DMS153 (cell line): ENCODE results near the gene ASMT.
"Not testable (repeated sequence)": the region's sequence is repeated elsewhere in the genome, so short reads cannot be mapped to it uniquely, and the experiment has no call there.

Source experiments
- DNase-seq: peaks from one replicate; lab custom pipeline; 2025; lab: John Stamatoyannopoulos, UW

ASMT gene

GRCh38 chrX:1614927-1615326 lies at the start of gene ASMT:
TSS of gene ASMT (plus strand) at chrX:1615059. CDS start at chrX:1615200, 141 bp downstream.
- DNase-seq: no peak

- DNase-seq: not testable (repeated sequence)
These were observed 40.7 kb upstream of the ASMT start for GRCh38 chrX:1574181-1574580.

GRCh38 chrX:1576201-1576992 lies 38.5 kb upstream of the ASMT start:
- DNase-seq: no peak

GRCh38 chrX:1577845-1578244 lies 37.0 kb upstream of the ASMT start:
- no peak for DNase-seq

GRCh38 chrX:1578511-1579173 lies 36.2 kb upstream of the ASMT start:
- DNase-seq: no peak

GRCh38 chrX:1581132-1581531 lies 33.7 kb upstream of the ASMT start:
- DNase-seq: peak; percentile 1

GRCh38 chrX:1582686-1583437 lies 32.0 kb upstream of the ASMT start:
- peak; percentile 64 for DNase-seq

- DNase-seq: no peak
These were observed 30.4 kb upstream of the ASMT start for GRCh38 chrX:1584237-1585011.

- no peak for DNase-seq
These were observed 27.7 kb upstream of the ASMT start for GRCh38 chrX:1587161-1587560.

- no peak for DNase-seq
These were observed 25.3 kb upstream of the ASMT start for GRCh38 chrX:1589356-1590130.

- peak; percentile 75 for DNase-seq
These were observed 23.6 kb upstream of the ASMT start, which contains the start of gene AKAP17A for GRCh38 chrX:1591102-1591862. TSS of gene AKAP17A (plus strand) at chrX:1591604. CDS start at chrX:1593463, 1,859 bp downstream.

- no peak for DNase-seq
These were observed 22.9 kb upstream of the ASMT start for GRCh38 chrX:1591863-1592469.

- DNase-seq: no peak
These were observed 22.3 kb upstream of the ASMT start for GRCh38 chrX:1592470-1593142.

GRCh38 chrX:1593286-1594271 lies 21.3 kb upstream of the ASMT start:
- DNase-seq: no peak

GRCh38 chrX:1595711-1596060 lies 19.2 kb upstream of the ASMT start:
- no peak for DNase-seq

- DNase-seq: no peak
These were observed 18.0 kb upstream of the ASMT start for GRCh38 chrX:1596676-1597344.

- no peak for DNase-seq
These were observed 17.4 kb upstream of the ASMT start for GRCh38 chrX:1597345-1598020.
